Measurements from ENCODE around the gene EGLN1.

EGLN1 gene

GRCh38 chr1:231387770-231388669, 34.1 kb downstream of the EGLN1 start:
- no peak for DNase-seq (ENCODE audit: low read depth)
- TF ChIP-seq, protein P1, sequence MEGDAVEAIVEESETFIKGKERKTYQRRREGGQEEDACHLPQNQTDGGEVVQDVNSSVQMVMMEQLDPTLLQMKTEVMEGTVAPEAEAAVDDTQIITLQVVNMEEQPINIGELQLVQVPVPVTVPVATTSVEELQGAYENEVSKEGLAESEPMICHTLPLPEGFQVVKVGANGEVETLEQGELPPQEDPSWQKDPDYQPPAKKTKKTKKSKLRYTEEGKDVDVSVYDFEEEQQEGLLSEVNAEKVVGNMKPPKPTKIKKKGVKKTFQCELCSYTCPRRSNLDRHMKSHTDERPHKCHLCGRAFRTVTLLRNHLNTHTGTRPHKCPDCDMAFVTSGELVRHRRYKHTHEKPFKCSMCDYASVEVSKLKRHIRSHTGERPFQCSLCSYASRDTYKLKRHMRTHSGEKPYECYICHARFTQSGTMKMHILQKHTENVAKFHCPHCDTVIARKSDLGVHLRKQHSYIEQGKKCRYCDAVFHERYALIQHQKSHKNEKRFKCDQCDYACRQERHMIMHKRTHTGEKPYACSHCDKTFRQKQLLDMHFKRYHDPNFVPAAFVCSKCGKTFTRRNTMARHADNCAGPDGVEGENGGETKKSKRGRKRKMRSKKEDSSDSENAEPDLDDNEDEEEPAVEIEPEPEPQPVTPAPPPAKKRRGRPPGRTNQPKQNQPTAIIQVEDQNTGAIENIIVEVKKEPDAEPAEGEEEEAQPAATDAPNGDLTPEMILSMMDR (IDR thresholded peaks at IDR 0.05; ENCODE audit: control insufficient read depth, insufficient read depth, low read depth, low read length, missing control alignments): no peak
- H3K4me3 ChIP-seq (ENCODE audit: control insufficient read depth, low read depth, low read length): no peak overlapping the region

- no peak overlapping the region for H3K4me3 ChIP-seq (ENCODE audit: control insufficient read depth, low read depth, low read length)
- DNase-seq (ENCODE audit: low read depth): no peak
- TF ChIP-seq, protein P1 (IDR thresholded peaks at IDR 0.05; ENCODE audit: control insufficient read depth, insufficient read depth, low read depth, low read length, missing control alignments): no peak
Observed at GRCh38 chr1:231386466-231386865, 35.6 kb downstream of the EGLN1 start.

DNA sequence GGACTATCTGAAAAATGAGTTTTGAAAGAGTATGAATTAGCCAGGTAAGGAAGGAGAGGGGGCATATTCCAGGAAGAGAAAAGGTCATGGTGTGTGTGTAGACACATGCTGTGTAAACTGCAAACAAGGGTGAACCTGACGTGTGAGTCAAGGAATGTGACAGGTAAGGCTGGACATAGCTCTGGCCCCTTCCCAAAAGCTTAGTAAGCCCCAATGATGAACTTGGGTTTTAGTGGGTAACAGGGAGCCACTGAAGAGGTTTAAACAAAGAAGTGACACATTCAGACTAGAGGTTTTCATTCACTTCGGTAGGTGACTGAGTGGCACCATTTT, 36.7 kb downstream of the EGLN1 start:
- no peak for DNase-seq (ENCODE audit: low read depth)
- TF ChIP-seq, protein P1 (IDR thresholded peaks at IDR 0.05; ENCODE audit: control insufficient read depth, insufficient read depth, low read depth, low read length, missing control alignments): no peak
- no peak overlapping the region for H3K4me3 ChIP-seq (ENCODE audit: control insufficient read depth, low read depth, low read length)

DNA sequence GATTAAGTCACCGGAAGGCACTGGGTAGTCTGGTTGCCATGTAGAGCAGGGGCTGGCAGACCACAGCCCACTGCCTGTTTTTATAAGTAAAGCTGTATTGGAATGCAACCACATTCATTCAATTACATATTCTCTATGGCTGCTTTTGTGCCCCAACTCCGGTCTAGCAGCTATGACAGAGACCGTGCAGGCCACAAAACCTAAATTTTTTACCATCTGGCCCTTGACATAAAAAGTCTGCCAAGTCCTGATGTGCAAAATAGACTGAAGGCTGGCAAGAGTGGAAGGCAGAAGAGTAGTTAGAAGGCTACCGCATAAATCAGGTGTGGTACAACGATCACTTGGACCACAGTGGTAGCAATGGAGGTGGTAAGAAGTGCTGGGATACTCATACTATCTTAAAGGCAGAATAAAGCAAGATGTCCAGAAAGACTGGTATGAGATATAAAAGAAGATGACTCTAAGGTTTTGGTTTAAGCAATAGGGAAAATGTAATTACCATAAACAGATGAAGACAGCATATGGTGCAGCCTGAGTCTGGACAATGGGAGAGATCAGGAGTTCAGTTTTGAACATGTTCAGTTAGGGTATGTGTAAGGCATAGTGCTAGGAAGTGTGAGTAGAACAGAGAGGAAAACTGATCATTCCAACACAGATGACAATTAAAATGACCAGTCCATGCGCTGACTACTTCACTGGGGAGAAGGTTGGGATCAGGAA, 37.2 kb downstream of the EGLN1 start:
- TF ChIP-seq, protein P1 (IDR thresholded peaks at IDR 0.05; ENCODE audit: control insufficient read depth, insufficient read depth, low read depth, low read length, missing control alignments): no peak
- no peak overlapping the region for H3K4me3 ChIP-seq (ENCODE audit: control insufficient read depth, low read depth, low read length)
- no peak for DNase-seq (ENCODE audit: low read depth)

DNA sequence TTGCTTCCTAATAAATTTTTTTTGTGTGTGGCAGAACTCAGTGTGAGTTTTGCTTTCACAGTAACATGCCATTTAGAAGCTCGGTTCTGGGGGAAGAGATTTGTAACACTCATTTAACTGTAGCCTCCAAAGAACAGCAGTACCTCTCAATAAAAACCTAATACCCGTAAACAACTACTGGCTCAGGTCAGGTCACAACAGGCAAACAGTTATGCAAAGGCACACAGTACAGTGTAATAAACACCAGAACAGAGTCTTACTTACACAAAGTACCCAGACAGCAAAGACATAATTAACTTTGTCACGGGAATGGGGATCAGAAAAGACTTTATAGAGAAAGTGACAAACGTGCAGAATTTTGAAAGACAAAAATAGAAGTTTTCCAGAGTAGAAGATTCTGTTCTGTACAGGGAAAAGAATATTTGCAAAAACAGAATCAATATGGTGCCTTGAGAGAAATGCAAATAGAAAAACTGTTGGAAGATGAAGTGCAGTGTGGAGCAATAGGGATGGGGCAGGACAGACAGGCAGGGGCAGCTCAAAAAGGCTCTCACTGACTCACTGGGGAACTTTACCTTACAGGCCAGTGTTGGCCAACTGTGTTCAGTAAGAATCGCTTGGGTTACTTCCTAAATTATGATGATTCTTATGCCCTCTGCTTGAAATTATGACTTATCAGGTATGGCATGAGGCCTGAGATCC, 38.8 kb downstream of the EGLN1 start:
- H3K4me3 ChIP-seq (ENCODE audit: control insufficient read depth, low read depth, low read length): no peak overlapping the region
- no peak for DNase-seq (ENCODE audit: low read depth)
- TF ChIP-seq, protein P1 (IDR thresholded peaks at IDR 0.05; ENCODE audit: control insufficient read depth, insufficient read depth, low read depth, low read length, missing control alignments): no peak

GRCh38 chr1:231382426-231382825, 39.7 kb downstream of the EGLN1 start:
- H3K4me3 ChIP-seq (ENCODE audit: control insufficient read depth, low read depth, low read length): no peak overlapping the region
- no peak for DNase-seq (ENCODE audit: low read depth)
- TF ChIP-seq, protein P1 (IDR thresholded peaks at IDR 0.05; ENCODE audit: control insufficient read depth, insufficient read depth, low read depth, low read length, missing control alignments): no peak

Measured in AG09309 (cell line).